NK-92 (cell line): Measurements from ENCODE around the gene MCM3.

Experiments
- DNase-seq: peaks from one replicate; lab custom pipeline; 2025; ENCODE audit not compliant: unreplicated experiment; lab: John Stamatoyannopoulos, UW

Gene MCM3

GRCh38 chr6:52253494-52253893 is 31.0 kb downstream of the MCM3 start:
- DNase-seq: no peak

GRCh38 chr6:52251113-52251512 is 33.4 kb downstream of the MCM3 start:
- DNase-seq: no peak

DNA sequence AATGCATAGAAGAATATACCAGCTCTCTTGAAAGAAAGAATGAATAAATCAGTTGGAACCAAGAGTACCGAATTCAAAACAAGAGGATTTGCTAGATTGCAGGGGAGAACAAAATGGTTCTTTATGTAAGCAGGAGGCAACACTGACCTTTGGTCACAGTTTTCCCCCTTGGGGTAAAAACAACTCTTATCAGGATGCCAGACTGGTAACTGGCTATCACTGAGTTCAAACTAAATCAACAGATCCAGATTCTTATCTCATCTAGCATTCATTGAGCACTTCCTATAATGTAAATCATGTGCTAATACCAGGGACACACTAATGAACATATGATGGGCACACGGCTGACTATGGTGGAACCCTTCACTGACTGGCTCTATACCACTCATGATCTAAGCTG is 35.5 kb downstream of the MCM3 start:
- no peak for DNase-seq

GRCh38 chr6:52245425-52245824 is 39.1 kb downstream of the MCM3 start:
- no peak for DNase-seq

DNA sequence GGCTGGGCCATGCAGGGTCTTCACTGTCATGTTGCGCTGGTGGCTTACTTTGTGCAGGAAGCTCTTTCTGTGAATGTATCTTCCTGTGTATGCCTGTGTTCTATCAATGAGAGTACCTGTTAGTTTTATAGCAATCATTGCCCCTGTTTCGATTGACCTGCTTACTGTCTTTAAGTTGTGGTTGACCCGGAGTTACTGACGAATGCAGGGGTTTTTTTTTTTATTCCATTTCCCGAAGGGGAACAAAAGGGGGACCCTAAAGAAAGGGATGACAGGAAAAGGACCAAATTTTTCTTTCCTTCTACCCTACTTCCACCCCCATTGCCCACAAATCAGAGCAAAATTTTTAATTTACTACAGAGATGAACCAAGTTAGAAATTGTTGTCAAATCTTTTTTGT is 40.1 kb downstream of the MCM3 start, which contains the start of gene IL17F:
IL17F (minus strand) TSS at position 101 of the 400 bp plus-strand sequence; CDS start at position 30, 71 bp downstream.
- DNase-seq: no peak

GRCh38 chr6:52243282-52243893 is 41.2 kb downstream of the MCM3 start:
- DNase-seq: no peak

DNA sequence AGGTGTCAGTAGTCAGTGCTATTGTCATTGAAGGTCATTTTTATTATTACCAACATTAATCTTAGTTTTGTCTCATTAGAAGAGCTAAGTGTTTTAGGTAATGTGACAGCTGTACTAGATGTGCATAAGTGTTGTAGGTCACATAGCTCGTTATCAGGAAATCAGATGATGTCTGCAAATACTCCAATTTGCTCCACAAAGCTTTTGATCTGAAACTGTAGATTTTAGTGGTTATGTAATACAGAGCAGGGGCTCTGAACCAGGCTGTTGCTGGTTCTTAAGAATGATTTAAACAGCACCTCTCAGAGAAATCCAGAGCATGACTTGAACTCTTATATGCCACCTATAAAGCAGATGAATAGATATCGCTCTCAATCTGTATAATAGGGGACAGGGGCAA is 42.7 kb downstream of the MCM3 start:
- DNase-seq: no peak

GRCh38 chr6:52233975-52234823 is 50.3 kb downstream of the MCM3 start:
- DNase-seq: no peak

GRCh38 chr6:52233005-52233404 is 51.5 kb downstream of the MCM3 start:
- no peak for DNase-seq

GRCh38 chr6:52231406-52232127 is 53.0 kb downstream of the MCM3 start:
- DNase-seq: no peak

DNA sequence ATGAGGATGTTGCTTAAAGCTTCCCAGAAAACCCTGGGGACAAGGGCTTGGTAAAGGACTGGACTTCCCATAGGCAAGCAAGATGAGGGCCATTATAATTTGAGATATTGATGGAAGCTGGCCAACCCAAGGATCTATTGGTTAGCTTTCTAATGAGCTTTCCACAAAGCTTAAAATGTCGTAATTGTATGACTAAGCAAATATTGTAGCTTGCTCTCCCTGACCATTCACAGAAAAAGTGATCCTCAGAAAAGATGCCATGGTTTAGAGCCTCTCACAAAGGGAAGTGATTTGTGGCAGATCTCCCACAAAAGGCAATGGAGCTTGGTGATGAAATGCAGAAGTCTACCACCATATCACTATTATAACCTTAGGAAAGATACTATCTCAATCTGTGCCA is 53.9 kb downstream of the MCM3 start:
- DNase-seq: no peak

- no peak for DNase-seq
Measured at GRCh38 chr6:52227495-52227894, 57.0 kb downstream of the MCM3 start.

DNA sequence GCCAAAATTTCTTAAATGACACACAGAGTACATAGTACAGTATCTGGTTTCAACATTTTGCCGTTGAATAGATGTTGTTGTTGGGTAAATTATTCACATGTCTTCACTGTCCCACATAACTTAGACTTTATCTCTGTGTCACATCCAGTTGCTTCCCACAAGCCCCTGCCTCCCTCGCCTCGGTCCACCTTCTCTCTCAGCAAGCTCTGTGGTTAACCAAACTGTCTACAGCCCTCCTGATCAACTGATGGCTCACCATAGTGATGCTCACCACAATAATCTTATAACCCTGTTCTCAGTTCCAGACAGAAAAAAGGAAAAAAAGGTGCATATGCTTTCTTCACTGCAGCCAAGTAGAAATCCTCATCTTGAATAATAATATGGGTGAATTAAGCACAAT is 63.2 kb downstream of the MCM3 start:
- no peak for DNase-seq

DNA sequence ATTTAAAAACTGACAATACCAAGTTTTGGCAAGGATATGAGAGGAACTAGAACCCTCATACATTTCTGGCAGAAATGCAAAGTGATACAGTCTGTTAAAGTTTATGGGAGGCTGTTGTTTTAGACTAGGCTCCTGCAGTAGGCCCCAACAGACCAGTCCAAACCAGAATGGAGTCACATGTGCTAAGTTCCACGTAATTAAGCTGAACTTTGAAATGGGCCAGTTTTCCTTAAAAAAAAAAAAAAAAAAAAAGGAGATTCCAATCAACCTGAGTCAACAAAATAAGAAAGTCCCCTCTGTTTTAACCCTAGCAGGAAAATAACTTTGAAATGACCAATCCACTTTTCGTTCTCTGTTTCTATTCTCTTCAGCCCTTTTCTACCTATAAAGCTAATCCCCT is 66.8 kb downstream of the MCM3 start:
- DNase-seq: no peak

- DNase-seq: no peak
Measured at GRCh38 chr6:52216932-52217575, 67.5 kb downstream of the MCM3 start.

GRCh38 chr6:52215787-52216186 is 68.8 kb downstream of the MCM3 start:
- DNase-seq: no peak
